Measurements from ENCODE around the gene CNTNAP2. TPM values are rescaled to one million over a fixed set of nuclear protein-coding genes. Genes with fewer than 3 reads are reported as not detected.

Gene CNTNAP2
- total RNA-seq, 3 donors from 2014 or later (not counting 1 experiment from before 2014, with no cell fraction given) = 0.18 to 1.1 TPM; not detected in 1

DNA sequence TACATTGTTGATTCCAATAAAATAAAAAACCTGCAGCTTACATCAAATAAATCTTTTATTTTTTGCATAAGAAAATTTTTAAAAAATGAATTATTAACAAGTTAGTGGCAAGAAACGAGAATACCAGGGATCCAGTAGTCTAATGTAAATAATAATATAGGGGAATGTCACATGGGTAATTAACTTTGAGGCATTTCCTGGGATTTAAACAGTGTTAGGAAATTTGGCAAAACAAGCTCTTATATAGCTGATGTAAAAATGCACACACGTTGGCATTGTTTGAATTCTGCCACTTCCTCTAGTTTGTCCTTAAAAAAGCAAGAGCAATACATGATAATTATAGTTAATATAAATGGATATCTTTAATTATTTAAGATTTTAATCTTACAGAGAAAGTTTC lies 768.6 kb downstream of the CNTNAP2 start:
- intact Hi-C loops (cut with micrococcal nuclease) = no loop called here

DNA sequence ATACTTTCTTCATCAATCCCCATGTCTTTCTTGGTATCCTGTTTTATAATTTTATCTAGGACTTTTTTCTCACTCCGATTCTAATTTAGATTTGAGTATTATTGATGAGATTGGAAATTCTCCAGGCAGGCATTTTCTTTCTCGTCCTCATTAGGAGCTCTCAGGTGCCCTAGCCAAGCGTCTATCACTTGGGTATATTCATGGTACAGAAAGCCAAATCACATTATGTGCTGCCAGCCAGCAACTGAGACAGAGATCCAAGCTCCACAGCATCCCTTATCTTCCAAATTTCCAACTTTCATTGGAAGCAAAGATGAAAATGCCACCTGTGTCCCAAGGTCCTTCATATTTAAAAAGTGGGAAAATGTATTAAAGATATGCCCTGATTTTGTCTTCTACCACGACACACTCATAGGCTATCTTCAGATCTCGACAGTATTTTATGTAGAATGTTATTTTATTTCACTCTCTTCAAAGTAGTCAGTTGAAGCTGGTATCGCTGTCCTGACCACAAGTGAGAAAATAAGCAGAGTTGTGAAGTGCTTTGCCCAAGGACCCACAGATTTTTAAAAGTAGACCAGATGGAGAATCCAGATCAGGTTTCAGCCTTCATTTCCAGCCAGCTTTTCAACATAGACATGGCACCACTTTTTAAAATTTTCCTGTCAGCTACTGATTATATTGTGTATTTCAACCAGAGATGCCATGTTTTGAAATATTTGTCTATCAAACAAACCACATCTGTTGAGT lies 773.4 kb downstream of the CNTNAP2 start:
- Histone ChIP-seq H3K9me3 (ENCODE audit: control insufficient read depth, insufficient read depth, low read length) (no peaks in the 10 kb centered on the region), H3K4me3 (ENCODE audit: low read length) (no peak overlapping the region), H3K36me3 (ENCODE audit: control insufficient read depth, insufficient read depth, low read length) (no peaks in the 10 kb centered on the region), H3K4me1 (ENCODE audit: control insufficient read depth, insufficient read depth, low read length) (no peaks in the 10 kb centered on the region), H3K27me3 (ENCODE audit: control insufficient read depth, insufficient read depth, low read length) (no peaks in the 10 kb centered on the region), H3K27ac (ENCODE audit: low read length) (no peak overlapping the region)
- DNase-seq = no peak
- ATAC-seq = no peak
- 69% methylated on average over 3 of the region's 6 CpGs for WGBS (ENCODE audit: insufficient coverage)
- no peak overlapping the region for H3K27ac Mint-ChIP-seq
- H3K9me3 Mint-ChIP-seq = peaks cover 9 to 10% of the 10 kb centered on the region in 2 donors
- H3K4me1 Mint-ChIP-seq = no peaks in the 10 kb centered on the region
- no peak overlapping the region for H3K4me3 Mint-ChIP-seq
- intact Hi-C loops (cut with micrococcal nuclease) = no loop called here
- no peaks in the 10 kb centered on the region for H3K27me3 Mint-ChIP-seq (ENCODE audit: low read depth in 2 of 2)
- TF ChIP-seq CTCF (IDR thresholded peaks at IDR 0.05) = no peak
- H3K36me3 Mint-ChIP-seq = peaks cover 8% of the 10 kb centered on the region

More for the DNA sequence above, 768.6 kb downstream of the CNTNAP2 start:
- Mint-ChIP-seq H3K9me3 (peaks cover 13 to 16% of the 10 kb centered on the region in 2 donors), H3K36me3 (peaks cover 8% of the 10 kb centered on the region), H3K27me3 (ENCODE audit: low read depth in 2 of 2) (no peaks in the 10 kb centered on the region), H3K4me3 (no peak overlapping the region), H3K4me1 (no peaks in the 10 kb centered on the region), H3K27ac (no peak overlapping the region)
- ATAC-seq = no peak
- Histone ChIP-seq H3K4me1 (ENCODE audit: control insufficient read depth, insufficient read depth, low read length) (no peaks in the 10 kb centered on the region), H3K27ac (ENCODE audit: low read length) (no peak overlapping the region), H3K9me3 (ENCODE audit: control insufficient read depth, insufficient read depth, low read length) (peaks cover under 1% of the 10 kb centered on the region), H3K36me3 (ENCODE audit: control insufficient read depth, insufficient read depth, low read length) (no peaks in the 10 kb centered on the region), H3K4me3 (ENCODE audit: low read length) (no peak overlapping the region), H3K27me3 (ENCODE audit: control insufficient read depth, insufficient read depth, low read length) (no peaks in the 10 kb centered on the region)
- TF ChIP-seq CTCF (IDR thresholded peaks at IDR 0.05) = no peak
- DNase-seq = no peak
- WGBS (ENCODE audit: insufficient coverage) = 89% methylated on average over 1 of the region's 2 CpGs

- ATAC-seq (no peak), DNase-seq (no peak)
- no peak for TF ChIP-seq CTCF (IDR thresholded peaks at IDR 0.05)
- WGBS (ENCODE audit: insufficient coverage) = 98% methylated on average over 2 of the region's 2 CpGs
- H3K4me3 Mint-ChIP-seq = no peak overlapping the region
- H3K27me3 ChIP-seq (ENCODE audit: control insufficient read depth, insufficient read depth, low read length) = no peaks in the 10 kb centered on the region
- no peak overlapping the region for H3K4me3 ChIP-seq (ENCODE audit: low read length)
- peaks cover 7% of the 10 kb centered on the region in 2 donors for H3K9me3 Mint-ChIP-seq
- intact Hi-C loops (cut with micrococcal nuclease) = no loop called here
- H3K27ac Mint-ChIP-seq = no peak overlapping the region
- H3K27ac ChIP-seq (ENCODE audit: low read length) = no peak overlapping the region
- H3K9me3 ChIP-seq (ENCODE audit: control insufficient read depth, insufficient read depth, low read length) = no peaks in the 10 kb centered on the region
- no peaks in the 10 kb centered on the region for H3K27me3 Mint-ChIP-seq (ENCODE audit: low read depth in 2 of 2)
- no peaks in the 10 kb centered on the region for H3K4me1 ChIP-seq (ENCODE audit: control insufficient read depth, insufficient read depth, low read length)
- H3K36me3 ChIP-seq (ENCODE audit: control insufficient read depth, insufficient read depth, low read length) = no peaks in the 10 kb centered on the region
- peaks cover under 1% of the 10 kb centered on the region for H3K36me3 Mint-ChIP-seq
- no peaks in the 10 kb centered on the region for H3K4me1 Mint-ChIP-seq
Measured at GRCh38 chr7:146892151-146892550, 775.5 kb downstream of the CNTNAP2 start.

DNA sequence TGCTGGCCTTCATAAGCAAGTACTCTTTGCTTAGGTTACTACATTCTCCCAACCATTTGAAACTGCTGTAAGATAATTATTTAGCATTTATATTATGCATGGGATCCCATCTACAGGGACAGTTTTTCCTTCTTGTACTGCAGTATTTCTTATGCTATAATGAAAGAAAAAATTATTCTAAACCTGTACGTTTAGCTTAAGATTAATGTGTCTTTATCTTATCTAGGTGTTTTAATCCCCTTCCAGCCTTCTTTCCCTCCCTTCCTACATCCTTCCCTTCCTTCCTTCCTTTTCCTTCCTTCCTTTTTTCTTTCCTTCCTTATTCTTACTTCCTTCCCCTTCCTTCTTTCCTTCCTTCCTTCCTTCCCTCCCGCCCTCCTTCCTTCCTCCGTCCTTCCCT lies 778.3 kb downstream of the CNTNAP2 start:
- Mint-ChIP-seq H3K4me1 (no peaks in the 10 kb centered on the region), H3K4me3 (no peak overlapping the region), H3K27me3 (ENCODE audit: low read depth in 2 of 2) (no peaks in the 10 kb centered on the region), H3K36me3 (no peaks in the 10 kb centered on the region), H3K9me3 (peaks cover 11 to 12% of the 10 kb centered on the region in 2 donors), H3K27ac (no peak overlapping the region)
- 85% methylated on average over 2 of the region's 3 CpGs for WGBS (ENCODE audit: insufficient coverage)
- Histone ChIP-seq H3K27me3 (ENCODE audit: control insufficient read depth, insufficient read depth, low read length) (no peaks in the 10 kb centered on the region), H3K9me3 (ENCODE audit: control insufficient read depth, insufficient read depth, low read length) (no peaks in the 10 kb centered on the region), H3K27ac (ENCODE audit: low read length) (no peak overlapping the region), H3K4me1 (ENCODE audit: control insufficient read depth, insufficient read depth, low read length) (no peaks in the 10 kb centered on the region), H3K36me3 (ENCODE audit: control insufficient read depth, insufficient read depth, low read length) (no peaks in the 10 kb centered on the region), H3K4me3 (ENCODE audit: low read length) (no peak overlapping the region)
- TF ChIP-seq CTCF (IDR thresholded peaks at IDR 0.05) = no peak
- intact Hi-C loops (cut with micrococcal nuclease) = no loop called here
- DNase-seq = no peak
- ATAC-seq = no peak

Data from natural killer cell (primary cell).